Neutrophil (primary cell): Measurements from ENCODE around the gene ITGB4.
"Not testable (repeated sequence)": the region's sequence is repeated elsewhere in the genome, so short reads cannot be mapped to it uniquely, and the experiment has no call there.

Source experiments
- H3K27ac ChIP-seq: fragments of 200-600 bp; sonication (generic); 2 replicates; pipeline ENCODE4 v1.5.1; 2016; ENCODE audit warnings: mild to moderate bottlenecking, moderate library complexity
- H3K27me3 ChIP-seq: fragments of 200-600 bp; sonication (generic); 2 replicates; pipeline ENCODE4 v1.6.0; 2016; ENCODE audit warnings: mild to moderate bottlenecking
- H3K36me3 ChIP-seq: fragments of 200-600 bp; sonication (generic); 2 replicates; pipeline ENCODE4 v1.5.1; 2017
- H3K4me1 ChIP-seq, 2 experiments: fragments of 200-600 bp in 1 of 2; sonication (generic) in 1 of 2; 1 replicate in 1 of 2; 2 replicates in 1 of 2; pipeline versions ENCODE4 v1.5.1 to v1.6.1; 2013 to 2016; ENCODE audit warnings: low read depth in 1 of 2, low read length in 1 of 2, mild to moderate bottlenecking in 1 of 2, moderate library complexity in 1 of 2; ENCODE audit not compliant: control insufficient read depth in 1 of 2, insufficient read depth in 1 of 2
- H3K4me3 ChIP-seq, 2 experiments: fragments of 200-600 bp in 1 of 2; sonication (generic) in 1 of 2; 1 replicate in 1 of 2; 2 replicates in 1 of 2; pipeline ENCODE4 v1.5.1; 2013 to 2016; ENCODE audit warnings: low read depth in 1 of 2, low read length in 1 of 2, mild to moderate bottlenecking in 1 of 2, moderate library complexity in 1 of 2
- H3K9me3 ChIP-seq: fragments of 200-600 bp; sonication (generic); 2 replicates; pipeline ENCODE4 v1.5.1; 2016
- CTCF ChIP-seq: fragments of 200-600 bp; sonication (generic); IDR thresholded peaks from 2 replicates; pipeline ENCODE4 v1.5.1; 2016; ENCODE audit warnings: antibody characterized with exemption

ITGB4 gene

GRCh38 chr17:75755990-75756389 lies 34.7 kb downstream of the ITGB4 start:
- H3K36me3 ChIP-seq = peaks cover 11% of the 10 kb centered on the region

GRCh38 chr17:75756451-75757085 lies 35.3 kb downstream of the ITGB4 start:
- Histone ChIP-seq H3K27ac (no peak overlapping the region), H3K27me3 (peaks cover 21% of the 10 kb centered on the region), H3K4me1 (peaks cover 19 to 22% of the 10 kb centered on the region in 2 experiments), H3K4me3 (no peak overlapping the region), H3K9me3 (no peaks in the 10 kb centered on the region), H3K36me3 (peaks cover 11% of the 10 kb centered on the region)
- no peak for TF ChIP-seq CTCF

More at GRCh38 chr17:75755990-75756389, 34.7 kb downstream of the ITGB4 start:
- peaks cover 21% of the 10 kb centered on the region for H3K27me3 ChIP-seq
- H3K9me3 ChIP-seq = no peaks in the 10 kb centered on the region
- TF ChIP-seq CTCF = no peak
- H3K4me1 ChIP-seq = peaks cover 19 to 22% of the 10 kb centered on the region in 2 experiments
- H3K4me3 ChIP-seq = no peak overlapping the region
- H3K27ac ChIP-seq = no peak overlapping the region

- Histone ChIP-seq H3K9me3 (no peaks in the 10 kb centered on the region), H3K36me3 (peaks cover 11% of the 10 kb centered on the region), H3K4me3 (no peak overlapping the region), H3K27ac (no peak overlapping the region), H3K27me3 (peaks cover 18% of the 10 kb centered on the region), H3K4me1 (peaks cover 19 to 22% of the 10 kb centered on the region in 2 experiments)
- no peak for TF ChIP-seq CTCF
Measured at GRCh38 chr17:75757086-75757681, 35.9 kb downstream of the ITGB4 start.

- no peak for TF ChIP-seq CTCF
- H3K27me3 ChIP-seq = peaks cover 6% of the 10 kb centered on the region
- no peaks in the 10 kb centered on the region for H3K9me3 ChIP-seq
- H3K27ac ChIP-seq = no peak overlapping the region
- peaks cover 17 to 20% of the 10 kb centered on the region in 2 experiments for H3K4me1 ChIP-seq
- H3K4me3 ChIP-seq = no peak overlapping the region
- peaks cover 11% of the 10 kb centered on the region for H3K36me3 ChIP-seq
Measured at GRCh38 chr17:75758131-75758905, 37.1 kb downstream of the ITGB4 start.

- peaks cover 11% of the 10 kb centered on the region for H3K36me3 ChIP-seq
- H3K4me3 ChIP-seq = no peak overlapping the region
- no peaks in the 10 kb centered on the region for H3K9me3 ChIP-seq
- peaks cover 17 to 18% of the 10 kb centered on the region in 2 experiments for H3K4me1 ChIP-seq
- no peak overlapping the region for H3K27ac ChIP-seq
- no peak for TF ChIP-seq CTCF
- no peaks in the 10 kb centered on the region for H3K27me3 ChIP-seq
Measured at GRCh38 chr17:75759457-75759856, 38.2 kb downstream of the ITGB4 start.

- not testable (repeated sequence) for H3K27ac ChIP-seq, H3K9me3 ChIP-seq, H3K27me3 ChIP-seq, H3K4me3 ChIP-seq
- Histone ChIP-seq H3K36me3 (peaks cover 11% of the 10 kb centered on the region), H3K4me1 (peaks cover 19 to 24% of the 10 kb centered on the region in 2 experiments)
Measured at GRCh38 chr17:75759978-75760640, 38.9 kb downstream of the ITGB4 start.
